ENCODE measurements around the gene KCTD8.

KCTD8 gene

GRCh38 chr4:44320833-44321232, 127.8 kb downstream of the KCTD8 start:
- TF ChIP-seq, protein P1, sequence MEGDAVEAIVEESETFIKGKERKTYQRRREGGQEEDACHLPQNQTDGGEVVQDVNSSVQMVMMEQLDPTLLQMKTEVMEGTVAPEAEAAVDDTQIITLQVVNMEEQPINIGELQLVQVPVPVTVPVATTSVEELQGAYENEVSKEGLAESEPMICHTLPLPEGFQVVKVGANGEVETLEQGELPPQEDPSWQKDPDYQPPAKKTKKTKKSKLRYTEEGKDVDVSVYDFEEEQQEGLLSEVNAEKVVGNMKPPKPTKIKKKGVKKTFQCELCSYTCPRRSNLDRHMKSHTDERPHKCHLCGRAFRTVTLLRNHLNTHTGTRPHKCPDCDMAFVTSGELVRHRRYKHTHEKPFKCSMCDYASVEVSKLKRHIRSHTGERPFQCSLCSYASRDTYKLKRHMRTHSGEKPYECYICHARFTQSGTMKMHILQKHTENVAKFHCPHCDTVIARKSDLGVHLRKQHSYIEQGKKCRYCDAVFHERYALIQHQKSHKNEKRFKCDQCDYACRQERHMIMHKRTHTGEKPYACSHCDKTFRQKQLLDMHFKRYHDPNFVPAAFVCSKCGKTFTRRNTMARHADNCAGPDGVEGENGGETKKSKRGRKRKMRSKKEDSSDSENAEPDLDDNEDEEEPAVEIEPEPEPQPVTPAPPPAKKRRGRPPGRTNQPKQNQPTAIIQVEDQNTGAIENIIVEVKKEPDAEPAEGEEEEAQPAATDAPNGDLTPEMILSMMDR (conservative IDR thresholded peaks at IDR 0.05): no peak
- H3K27ac ChIP-seq: no peak overlapping the region

DNA sequence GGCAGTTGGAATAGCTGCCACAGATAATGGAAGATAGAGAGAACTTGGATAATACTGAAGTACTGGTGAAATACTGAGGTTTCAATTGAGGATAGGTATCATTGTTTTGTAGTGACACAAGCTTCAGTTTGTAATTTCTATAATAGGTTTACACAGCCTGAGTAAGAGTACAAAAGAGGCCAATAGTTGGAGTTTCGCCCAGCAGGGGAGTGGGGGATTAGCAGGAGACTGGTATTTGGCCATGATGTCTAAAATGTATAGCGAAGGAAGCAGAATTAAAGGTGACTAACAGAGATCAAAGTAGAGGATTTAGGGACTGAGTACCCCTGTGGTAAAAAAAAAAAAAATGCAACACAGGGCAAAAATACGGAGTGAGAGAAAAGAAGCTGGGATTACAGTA, 129.5 kb downstream of the KCTD8 start:
- TF ChIP-seq, protein P1 (conservative IDR thresholded peaks at IDR 0.05): no peak
- no peak overlapping the region for H3K27ac ChIP-seq

DNA sequence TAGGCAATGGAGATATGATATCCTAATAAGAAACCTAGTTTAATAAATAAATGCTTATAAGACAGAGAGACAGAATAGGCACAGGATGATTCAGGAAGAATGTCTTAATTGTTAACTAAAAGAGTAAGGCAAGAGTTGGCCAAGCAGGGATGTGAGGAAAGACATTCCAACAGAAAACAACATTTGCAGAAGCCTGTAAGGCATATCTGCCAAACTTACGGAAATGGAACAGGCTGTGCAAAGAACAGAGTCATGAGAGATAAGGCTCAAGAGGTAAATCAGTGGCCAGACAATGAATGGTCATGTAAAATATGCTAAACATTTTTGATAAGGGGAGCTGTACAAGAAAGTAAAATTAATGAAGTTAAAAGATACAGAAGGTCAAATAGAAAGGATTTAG, 134.9 kb downstream of the KCTD8 start:
- H3K27ac ChIP-seq: no peak overlapping the region

DNA sequence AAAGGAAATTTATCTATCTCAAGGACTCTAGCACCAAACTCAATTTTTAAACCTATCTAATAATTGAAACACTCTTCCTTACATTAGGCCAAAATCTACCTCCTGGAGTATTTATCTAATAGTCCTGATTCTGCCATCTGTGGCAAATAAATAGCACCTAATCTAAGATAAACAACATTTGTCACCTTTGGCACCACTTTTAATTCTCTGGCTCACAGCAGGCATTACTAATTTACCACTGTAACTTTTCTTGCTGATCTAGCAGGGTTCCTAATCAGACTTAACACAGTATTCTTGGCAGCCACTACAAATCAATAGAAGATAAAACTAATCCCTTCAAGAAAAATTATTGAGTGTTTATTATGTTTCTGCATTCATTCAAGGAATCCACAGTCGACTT, 161.1 kb downstream of the KCTD8 start:
- TF ChIP-seq, protein P1 (conservative IDR thresholded peaks at IDR 0.05): no peak
- H3K27ac ChIP-seq: no peak overlapping the region

More for the DNA sequence above, 134.9 kb downstream of the KCTD8 start:
- TF ChIP-seq, protein P1 (conservative IDR thresholded peaks at IDR 0.05): no peak

DNA sequence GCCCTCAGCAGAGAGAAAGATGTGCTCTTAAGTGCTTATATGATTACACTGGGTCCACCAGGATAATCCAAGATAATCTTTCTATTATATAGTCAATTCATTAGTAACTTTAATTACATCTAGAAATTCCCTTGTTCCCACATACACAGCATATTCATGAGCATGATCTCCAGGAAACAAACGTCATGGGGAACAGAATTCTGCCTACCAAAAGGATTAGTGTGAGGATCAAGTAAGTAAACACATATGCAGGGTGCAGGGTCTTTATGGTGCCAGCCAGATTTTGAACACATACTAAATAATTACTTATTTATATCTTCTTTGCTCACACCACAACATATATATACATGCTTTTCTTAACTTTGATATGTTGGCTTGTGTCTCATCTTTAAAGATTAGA, 169.1 kb downstream of the KCTD8 start:
- TF ChIP-seq, protein P1 (conservative IDR thresholded peaks at IDR 0.05): no peak
- no peak overlapping the region for H3K27ac ChIP-seq

DNA sequence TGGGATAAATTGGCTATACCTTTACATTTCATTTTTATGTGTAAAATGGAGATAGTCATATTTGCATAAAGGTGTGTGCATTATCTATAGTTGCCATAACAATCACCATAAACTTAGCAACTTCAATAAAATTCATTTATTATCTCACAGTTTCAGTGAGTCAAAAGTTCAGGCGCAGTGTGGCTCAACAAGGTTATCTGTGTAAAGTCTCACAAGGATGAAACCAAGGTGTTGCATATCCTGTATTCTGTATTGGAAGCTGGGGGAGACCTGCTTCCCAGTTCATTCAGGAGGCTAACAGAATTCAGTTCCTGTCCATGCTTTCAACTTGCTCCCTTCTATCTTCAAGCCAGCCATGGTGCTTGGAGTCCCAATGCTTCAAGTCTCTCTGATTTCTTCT, 169.5 kb downstream of the KCTD8 start:
- no peak overlapping the region for H3K27ac ChIP-seq
- TF ChIP-seq, protein P1 (conservative IDR thresholded peaks at IDR 0.05): no peak

- TF ChIP-seq, protein P1 (conservative IDR thresholded peaks at IDR 0.05): no peak
These were observed 191.1 kb downstream of the KCTD8 start for GRCh38 chr4:44257461-44257860.

DNA sequence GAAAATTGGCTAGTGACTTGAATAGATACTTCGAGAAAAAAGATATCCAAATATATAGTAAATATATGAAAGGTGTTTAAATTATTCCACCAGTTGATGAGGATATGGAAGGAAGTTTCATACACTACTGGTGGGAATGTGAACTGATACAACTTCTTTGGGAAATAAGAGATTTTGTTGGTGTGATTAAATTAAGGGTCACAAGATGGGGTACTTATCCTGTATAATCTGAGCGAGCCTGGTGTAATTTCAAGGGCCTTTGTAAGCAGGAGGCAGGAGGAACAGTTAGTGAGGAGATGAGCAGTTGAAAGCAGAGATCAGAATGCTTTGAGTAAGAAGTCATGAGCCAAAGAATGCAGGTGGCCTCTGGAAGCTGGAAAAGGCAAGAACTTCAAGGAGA, 192.2 kb downstream of the KCTD8 start:
- H3K27ac ChIP-seq: no peak overlapping the region
- TF ChIP-seq, protein P1 (conservative IDR thresholded peaks at IDR 0.05): no peak

More at GRCh38 chr4:44257461-44257860, 191.1 kb downstream of the KCTD8 start:
- H3K27ac ChIP-seq: no peak overlapping the region
